GM19035 (cell line): ENCODE measurements around the gene NDUFAF2.
"Not testable (repeated sequence)": the region's sequence is repeated elsewhere in the genome, so short reads cannot be mapped to it uniquely, and the experiment has no call there.

Experiments
- ATAC-seq: cut with Tn5 transposase; IDR thresholded peaks from one replicate; pipeline ENCODE4 v1.9.1; 2021; ENCODE audit not compliant: unreplicated experiment

Gene NDUFAF2

GRCh38 chr5:61168951-61169350 lies 223.9 kb downstream of the NDUFAF2 start:
- ATAC-seq = no peak

GRCh38 chr5:61171479-61171878 lies 226.5 kb downstream of the NDUFAF2 start:
- no peak for ATAC-seq

- no peak for ATAC-seq
Measured at GRCh38 chr5:61176631-61177030, 231.6 kb downstream of the NDUFAF2 start.

GRCh38 chr5:61177070-61177469 lies 232.1 kb downstream of the NDUFAF2 start:
- ATAC-seq = no peak

GRCh38 chr5:61177716-61178115 lies 232.7 kb downstream of the NDUFAF2 start:
- peak; percentile 77 for ATAC-seq

- no peak for ATAC-seq
Measured at GRCh38 chr5:61178702-61179101, 233.7 kb downstream of the NDUFAF2 start.

- no peak for ATAC-seq
Measured at GRCh38 chr5:61180886-61181285, 235.9 kb downstream of the NDUFAF2 start.

GRCh38 chr5:61182449-61182848 lies 237.4 kb downstream of the NDUFAF2 start:
- ATAC-seq = no peak

- ATAC-seq = no peak
Measured at GRCh38 chr5:61183538-61183937, 238.5 kb downstream of the NDUFAF2 start.

GRCh38 chr5:61184708-61185107 lies 239.7 kb downstream of the NDUFAF2 start:
- no peak for ATAC-seq

- no peak for ATAC-seq
Measured at GRCh38 chr5:61186634-61187033, 241.6 kb downstream of the NDUFAF2 start.

- not testable (repeated sequence) for ATAC-seq
Measured at GRCh38 chr5:61187352-61187751, 242.3 kb downstream of the NDUFAF2 start.

- ATAC-seq = not testable (repeated sequence)
Measured at GRCh38 chr5:61187826-61188225, 242.8 kb downstream of the NDUFAF2 start.

GRCh38 chr5:61198606-61199005 lies 253.6 kb downstream of the NDUFAF2 start:
- ATAC-seq = no peak

- ATAC-seq = peak; percentile 68
Measured at GRCh38 chr5:61200582-61201155, 255.7 kb downstream of the NDUFAF2 start.

GRCh38 chr5:61202213-61202612 lies 257.2 kb downstream of the NDUFAF2 start:
- ATAC-seq = peak; percentile 55
